Stimulated activated CD4-positive, alpha-beta T cell treated with anti-CD3 and anti-CD28 coated beads, Interleukin-15, amount 100 ng/mL, for 24 hours (primary cell): ENCODE measurements around the gene ECHDC1.
A peak's percentile ranks its signal among the peaks of the same experiment; 100 is the strongest.
"Not testable (repeated sequence)": the region's sequence is repeated elsewhere in the genome, so short reads cannot be mapped to it uniquely, and the experiment has no call there.

Experiments used
- DNase-seq: peaks from one replicate; pipeline ENCODE4 v3.0.0-alpha.2; 2020

Gene ECHDC1

GRCh38 chr6:127342946-127343808 lies at the start of gene ECHDC1:
ECHDC1 (minus strand) TSS chr6:127343609; CDS start chr6:127331028, 12,581 bp downstream.
- DNase-seq: peak; percentile 83

- DNase-seq: no peak
Measured at GRCh38 chr6:127392301-127392700, 48.9 kb upstream of the ECHDC1 start.

GRCh38 chr6:127391094-127391953 lies 47.9 kb upstream of the ECHDC1 start:
- DNase-seq: no peak

GRCh38 chr6:127389706-127390105 lies 46.3 kb upstream of the ECHDC1 start:
- DNase-seq: no peak

- no peak for DNase-seq
Measured at GRCh38 chr6:127385668-127386430, 42.4 kb upstream of the ECHDC1 start.

GRCh38 chr6:127384848-127385247 lies 41.4 kb upstream of the ECHDC1 start:
- DNase-seq: not testable (repeated sequence)

GRCh38 chr6:127383988-127384387 lies 40.6 kb upstream of the ECHDC1 start:
- DNase-seq: no peak

GRCh38 chr6:127382413-127382812 lies 39.0 kb upstream of the ECHDC1 start:
- no peak for DNase-seq

GRCh38 chr6:127381384-127381783 lies 38.0 kb upstream of the ECHDC1 start:
- no peak for DNase-seq

GRCh38 chr6:127376685-127377084 lies 33.3 kb upstream of the ECHDC1 start:
- no peak for DNase-seq

- DNase-seq: no peak
Measured at GRCh38 chr6:127367023-127367375, 23.6 kb upstream of the ECHDC1 start.

GRCh38 chr6:127366282-127367022 lies 23.0 kb upstream of the ECHDC1 start:
- no peak for DNase-seq

- DNase-seq: no peak
Measured at GRCh38 chr6:127365874-127366273, 22.5 kb upstream of the ECHDC1 start.

- DNase-seq: no peak
Measured at GRCh38 chr6:127352524-127352923, 9.1 kb upstream of the ECHDC1 start.

GRCh38 chr6:127349980-127350379 lies 6.6 kb upstream of the ECHDC1 start:
- DNase-seq: no peak

- DNase-seq: no peak
Measured at GRCh38 chr6:127348028-127348661, 4.7 kb upstream of the ECHDC1 start.

- no peak for DNase-seq
Measured at GRCh38 chr6:127347178-127347577, 3.8 kb upstream of the ECHDC1 start.

- no peak for DNase-seq
Measured at GRCh38 chr6:127345521-127345920, 2.1 kb upstream of the ECHDC1 start.

- peak; percentile 5 for DNase-seq
Measured at GRCh38 chr6:127343809-127344659, 625 bp upstream of the ECHDC1 start.

GRCh38 chr6:127342296-127342945 lies 988 bp downstream of the ECHDC1 start:
- no peak for DNase-seq
